LNCAP (cell line): ENCODE results near the gene WSB1.

Source experiments
- TF ChIP-seq, protein P1 (sequence below): fragments of 450-650 bp; IDR thresholded peaks from 2 replicates; pipeline ENCODE4 v1.5.1; 2017; ENCODE audit warnings: mild to moderate bottlenecking

The WSB1 gene

DNA sequence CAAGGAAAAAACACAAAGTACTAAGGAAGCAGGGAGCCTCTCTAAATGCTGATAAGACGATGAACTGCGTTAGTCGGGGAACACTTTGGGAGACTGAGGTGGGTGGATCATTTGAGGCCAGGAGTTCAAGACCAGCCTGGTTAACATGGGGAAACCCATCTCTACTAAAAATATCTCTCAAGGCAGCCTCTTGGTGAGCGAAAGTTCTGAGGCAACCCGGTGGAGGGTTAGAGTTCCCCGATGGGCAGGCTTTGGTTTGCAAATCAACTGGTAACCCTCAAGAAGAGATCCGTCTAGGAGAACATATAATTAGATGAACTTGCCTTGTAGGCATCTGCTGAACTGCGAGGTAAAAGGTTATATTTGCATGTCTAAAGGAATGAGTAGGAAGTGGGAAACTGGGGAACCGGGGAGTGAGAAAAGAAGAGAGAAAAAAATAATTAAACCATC, 44.6 kb downstream of the WSB1 start:
- TF ChIP-seq, protein P1, sequence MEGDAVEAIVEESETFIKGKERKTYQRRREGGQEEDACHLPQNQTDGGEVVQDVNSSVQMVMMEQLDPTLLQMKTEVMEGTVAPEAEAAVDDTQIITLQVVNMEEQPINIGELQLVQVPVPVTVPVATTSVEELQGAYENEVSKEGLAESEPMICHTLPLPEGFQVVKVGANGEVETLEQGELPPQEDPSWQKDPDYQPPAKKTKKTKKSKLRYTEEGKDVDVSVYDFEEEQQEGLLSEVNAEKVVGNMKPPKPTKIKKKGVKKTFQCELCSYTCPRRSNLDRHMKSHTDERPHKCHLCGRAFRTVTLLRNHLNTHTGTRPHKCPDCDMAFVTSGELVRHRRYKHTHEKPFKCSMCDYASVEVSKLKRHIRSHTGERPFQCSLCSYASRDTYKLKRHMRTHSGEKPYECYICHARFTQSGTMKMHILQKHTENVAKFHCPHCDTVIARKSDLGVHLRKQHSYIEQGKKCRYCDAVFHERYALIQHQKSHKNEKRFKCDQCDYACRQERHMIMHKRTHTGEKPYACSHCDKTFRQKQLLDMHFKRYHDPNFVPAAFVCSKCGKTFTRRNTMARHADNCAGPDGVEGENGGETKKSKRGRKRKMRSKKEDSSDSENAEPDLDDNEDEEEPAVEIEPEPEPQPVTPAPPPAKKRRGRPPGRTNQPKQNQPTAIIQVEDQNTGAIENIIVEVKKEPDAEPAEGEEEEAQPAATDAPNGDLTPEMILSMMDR, result no peak

DNA sequence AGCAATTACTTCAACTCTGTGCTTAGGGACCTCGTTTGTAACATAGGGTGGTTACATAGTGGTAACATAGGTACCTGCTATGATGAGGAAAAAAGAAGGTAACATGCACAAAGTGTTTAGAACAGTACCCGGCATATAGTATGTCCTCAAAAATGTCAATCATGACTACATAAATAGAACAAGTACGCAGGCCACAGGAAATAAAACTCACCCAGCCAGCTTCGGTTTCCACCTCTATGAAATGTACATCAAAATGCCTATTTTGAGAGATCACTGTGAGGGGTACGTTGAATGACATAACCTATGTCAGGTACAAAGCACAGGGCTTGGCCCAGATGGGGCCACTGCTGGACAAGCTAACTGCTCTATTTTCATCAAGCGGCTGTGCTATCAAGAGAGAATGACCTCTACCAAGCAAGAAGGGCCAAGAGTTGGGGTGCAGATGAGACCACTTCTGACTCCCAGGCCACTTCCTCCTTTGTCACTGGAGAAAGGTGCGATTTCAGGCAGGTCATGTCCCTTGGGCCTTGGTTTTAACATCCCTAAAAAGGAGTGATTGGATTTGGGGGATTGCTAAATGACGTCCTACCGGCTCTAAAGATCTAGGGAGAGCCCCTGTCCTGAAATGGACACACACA, 45.4 kb downstream of the WSB1 start:
- TF ChIP-seq, protein P1, result no peak

DNA sequence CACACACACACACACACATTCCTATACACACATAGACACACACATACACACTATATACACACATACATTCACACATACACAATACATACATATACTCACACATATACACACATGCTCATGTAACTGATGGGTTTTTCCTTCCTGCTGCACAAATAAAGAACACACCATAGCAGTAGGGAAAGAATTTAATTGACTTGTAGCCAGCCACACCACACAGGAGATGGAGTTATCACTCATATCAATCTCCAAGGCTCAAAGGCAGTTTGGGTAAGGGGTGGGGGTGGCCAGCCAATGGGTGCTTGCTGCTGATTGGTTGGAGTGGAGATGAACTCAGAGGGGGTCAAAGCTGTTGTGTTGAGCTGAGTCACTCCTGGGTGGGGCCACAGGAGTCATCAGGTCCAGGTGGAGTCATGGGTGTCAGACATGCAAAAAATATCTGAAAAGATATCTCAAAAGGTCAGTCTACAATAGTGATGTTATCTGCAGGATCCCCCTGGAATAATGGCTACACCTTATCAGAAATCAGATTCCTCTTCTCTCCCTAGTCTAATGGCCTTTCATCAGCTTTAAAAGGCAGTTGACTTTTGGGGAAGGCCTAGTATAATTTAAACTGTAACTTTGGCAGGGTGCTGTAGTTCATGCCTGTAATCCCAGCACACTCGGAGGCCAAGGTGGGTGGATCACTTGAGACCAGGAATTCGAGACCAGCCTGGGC, 46.1 kb downstream of the WSB1 start:
- TF ChIP-seq, protein P1, result no peak

DNA sequence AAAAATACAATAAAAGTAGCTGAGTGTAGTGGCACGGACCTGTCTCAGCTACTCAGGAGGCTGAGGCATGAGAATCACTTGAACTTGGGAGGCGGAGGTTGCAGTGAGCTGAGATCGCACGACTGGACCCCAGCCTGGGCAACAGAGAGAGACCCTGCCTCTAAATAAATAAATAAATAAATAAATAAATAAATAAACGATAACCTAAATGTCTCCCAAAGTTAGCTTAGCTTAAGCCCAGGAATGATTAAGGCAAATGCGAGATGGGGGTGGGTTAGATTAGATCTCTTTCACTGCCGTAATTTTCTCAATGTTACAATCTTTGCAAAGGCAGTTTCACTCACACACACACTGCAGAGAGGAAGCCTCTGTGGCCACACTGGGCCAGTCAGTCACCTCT, 46.7 kb downstream of the WSB1 start:
- TF ChIP-seq, protein P1, result no peak

DNA sequence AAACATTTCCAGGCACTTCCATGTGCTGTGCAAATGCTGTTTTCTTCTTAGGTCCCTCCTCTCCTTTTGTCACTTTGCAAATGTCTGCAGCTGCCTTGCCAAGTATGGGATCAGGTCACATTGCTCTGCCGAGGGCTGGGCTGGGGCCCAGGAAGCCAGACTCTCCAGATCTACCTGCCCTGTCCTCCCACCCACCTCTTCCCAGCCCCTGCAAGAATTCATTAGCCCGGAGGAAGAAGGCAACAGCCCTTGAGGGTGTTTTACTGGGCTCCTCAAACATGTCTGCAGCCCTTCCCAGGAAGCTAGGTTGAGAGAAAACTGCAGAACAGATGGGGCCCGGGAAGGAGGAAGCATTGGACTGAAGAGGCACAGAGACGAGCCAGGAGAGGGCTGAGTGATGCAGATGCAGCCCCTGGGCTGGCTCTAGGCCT, 47.1 kb downstream of the WSB1 start:
- TF ChIP-seq, protein P1, result no peak

DNA sequence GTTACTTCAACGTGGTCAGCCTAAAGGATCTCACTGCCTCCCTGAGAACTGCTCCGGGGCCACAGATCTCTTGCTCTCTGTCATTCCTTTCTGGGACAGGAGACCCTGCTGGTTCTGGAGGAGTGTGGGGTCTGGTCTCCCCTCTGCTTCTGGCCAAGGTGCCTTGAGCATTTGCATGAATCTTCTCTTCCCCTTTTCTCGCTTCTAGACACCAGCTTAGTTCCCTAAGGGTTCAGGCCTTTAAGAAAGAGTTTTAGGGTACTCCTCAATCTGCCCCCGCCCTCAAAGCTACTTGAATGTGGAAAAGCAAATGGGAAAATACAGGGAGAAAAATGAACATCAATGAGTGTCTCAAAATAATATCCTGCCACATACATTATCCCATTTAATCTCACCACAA, 48.1 kb downstream of the WSB1 start:
- TF ChIP-seq, protein P1, result no peak

DNA sequence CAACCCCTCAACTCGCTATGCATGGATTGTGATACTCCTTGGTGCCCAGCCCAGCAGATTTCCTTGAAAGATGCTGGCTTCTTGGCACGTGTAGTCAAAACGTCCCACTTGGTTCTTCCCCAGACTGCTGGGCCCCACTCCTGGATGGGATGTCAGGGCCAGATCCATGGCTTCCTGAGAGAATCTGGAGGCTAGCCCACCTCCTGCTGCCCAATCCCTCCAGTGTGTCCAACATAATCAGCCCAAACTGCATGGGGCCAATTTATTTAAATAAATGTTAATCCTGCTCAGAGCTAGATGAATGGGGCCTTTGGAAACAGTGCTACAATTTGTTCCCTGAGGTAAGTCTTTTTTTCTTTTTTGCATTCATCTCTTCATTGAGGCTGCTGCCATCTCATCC, 49.4 kb downstream of the WSB1 start:
- TF ChIP-seq, protein P1, result no peak
